Measurements from ENCODE around the gene ARHGAP33.

DNA sequence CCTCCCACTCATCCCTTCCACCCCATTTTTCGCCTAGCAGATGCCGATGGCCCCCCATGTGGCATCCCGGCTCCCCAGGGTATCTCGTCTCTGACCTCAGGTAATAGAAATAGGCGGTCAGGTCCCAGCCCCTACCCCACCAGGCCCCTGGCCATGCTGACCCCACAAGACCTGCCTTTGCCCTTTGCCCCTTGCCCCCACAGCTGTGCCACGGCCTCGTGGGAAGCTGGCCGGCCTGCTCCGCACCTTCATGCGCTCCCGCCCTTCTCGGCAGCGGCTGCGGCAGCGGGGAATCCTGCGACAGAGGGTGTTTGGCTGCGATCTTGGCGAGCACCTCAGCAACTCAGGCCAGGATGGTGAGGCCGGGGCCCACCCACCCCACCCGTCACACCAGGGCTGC, 5.4 kb downstream of the ARHGAP33 start:
- TF ChIP-seq, protein P1, sequence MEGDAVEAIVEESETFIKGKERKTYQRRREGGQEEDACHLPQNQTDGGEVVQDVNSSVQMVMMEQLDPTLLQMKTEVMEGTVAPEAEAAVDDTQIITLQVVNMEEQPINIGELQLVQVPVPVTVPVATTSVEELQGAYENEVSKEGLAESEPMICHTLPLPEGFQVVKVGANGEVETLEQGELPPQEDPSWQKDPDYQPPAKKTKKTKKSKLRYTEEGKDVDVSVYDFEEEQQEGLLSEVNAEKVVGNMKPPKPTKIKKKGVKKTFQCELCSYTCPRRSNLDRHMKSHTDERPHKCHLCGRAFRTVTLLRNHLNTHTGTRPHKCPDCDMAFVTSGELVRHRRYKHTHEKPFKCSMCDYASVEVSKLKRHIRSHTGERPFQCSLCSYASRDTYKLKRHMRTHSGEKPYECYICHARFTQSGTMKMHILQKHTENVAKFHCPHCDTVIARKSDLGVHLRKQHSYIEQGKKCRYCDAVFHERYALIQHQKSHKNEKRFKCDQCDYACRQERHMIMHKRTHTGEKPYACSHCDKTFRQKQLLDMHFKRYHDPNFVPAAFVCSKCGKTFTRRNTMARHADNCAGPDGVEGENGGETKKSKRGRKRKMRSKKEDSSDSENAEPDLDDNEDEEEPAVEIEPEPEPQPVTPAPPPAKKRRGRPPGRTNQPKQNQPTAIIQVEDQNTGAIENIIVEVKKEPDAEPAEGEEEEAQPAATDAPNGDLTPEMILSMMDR (IDR thresholded peaks at IDR 0.05 in 2 of 3, conservative IDR thresholded peaks at IDR 0.05 in 1 of 3; ENCODE audit: control insufficient read depth in 2 of 3, extremely low read depth in 1 of 3, insufficient read depth in 1 of 3, low read depth in 3 of 3, low read length in 3 of 3), result no peak
- TF ChIP-seq, protein P2, sequence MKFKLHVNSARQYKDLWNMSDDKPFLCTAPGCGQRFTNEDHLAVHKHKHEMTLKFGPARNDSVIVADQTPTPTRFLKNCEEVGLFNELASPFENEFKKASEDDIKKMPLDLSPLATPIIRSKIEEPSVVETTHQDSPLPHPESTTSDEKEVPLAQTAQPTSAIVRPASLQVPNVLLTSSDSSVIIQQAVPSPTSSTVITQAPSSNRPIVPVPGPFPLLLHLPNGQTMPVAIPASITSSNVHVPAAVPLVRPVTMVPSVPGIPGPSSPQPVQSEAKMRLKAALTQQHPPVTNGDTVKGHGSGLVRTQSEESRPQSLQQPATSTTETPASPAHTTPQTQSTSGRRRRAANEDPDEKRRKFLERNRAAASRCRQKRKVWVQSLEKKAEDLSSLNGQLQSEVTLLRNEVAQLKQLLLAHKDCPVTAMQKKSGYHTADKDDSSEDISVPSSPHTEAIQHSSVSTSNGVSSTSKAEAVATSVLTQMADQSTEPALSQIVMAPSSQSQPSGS (IDR thresholded peaks at IDR 0.05; ENCODE audit: low read length), result no peak
- no peak for TF ChIP-seq RELA (IDR thresholded peaks at IDR 0.05; ENCODE audit: borderline replicate concordance, partially characterized antibody)
- TF ChIP-seq POLR2A (IDR thresholded peaks at IDR 0.05; ENCODE audit: low read depth, low read length), result no peak
- no peak for TF ChIP-seq HDAC2 (IDR thresholded peaks at IDR 0.05)
- TF ChIP-seq RAD51 (IDR thresholded peaks at IDR 0.05), result no peak
- no peak for TF ChIP-seq ETV6 (conservative IDR thresholded peaks at IDR 0.05 in 1 of 2, IDR thresholded peaks at IDR 0.05 in 1 of 2; ENCODE audit: borderline replicate concordance in 1 of 2, low read depth in 1 of 2)
